ENCODE results near the gene NFIA.

DNA sequence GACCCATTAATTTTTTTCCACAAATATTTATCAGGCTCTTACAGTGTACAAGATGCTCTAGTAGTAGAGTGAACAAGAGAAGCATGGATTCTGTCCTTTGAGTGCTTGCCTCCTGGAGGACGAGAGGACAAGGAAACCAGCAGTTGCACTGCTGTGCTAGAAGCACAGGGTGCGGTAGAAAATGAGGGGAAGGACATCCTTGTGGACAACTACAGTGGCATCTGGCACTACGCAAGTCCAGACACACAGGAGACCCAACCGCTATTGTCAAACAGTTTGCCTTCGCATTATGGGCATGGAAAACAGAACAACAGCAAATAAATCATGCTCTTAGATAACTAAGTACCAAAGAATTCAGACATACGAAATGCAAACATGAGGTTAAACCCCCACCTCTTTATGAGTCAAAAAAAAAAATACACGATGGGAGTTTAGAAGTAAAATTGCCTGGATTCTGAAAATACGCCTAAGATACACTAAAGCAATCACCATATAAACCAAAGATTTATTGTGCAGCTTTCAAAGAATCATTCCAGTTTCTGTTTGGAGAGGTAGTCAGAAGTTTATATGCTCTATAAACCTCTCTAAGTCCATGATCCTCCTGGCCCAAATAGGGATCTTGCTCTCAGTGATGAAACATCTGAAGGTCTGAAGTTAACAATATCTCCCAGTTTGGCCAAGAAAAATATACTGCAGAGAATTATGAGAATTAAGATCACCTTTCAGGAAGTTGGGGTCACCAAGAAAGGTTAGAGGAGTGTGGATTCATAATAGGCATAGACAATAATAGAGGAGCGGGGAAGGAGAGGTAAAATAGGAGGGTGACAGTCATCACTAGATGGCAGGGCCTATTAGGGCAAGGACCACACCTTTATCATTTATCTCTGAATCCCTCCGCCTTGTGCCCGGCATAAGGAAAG lies 307.8 kb downstream of the NFIA start:
- no peak for TF ChIP-seq POLR2AphosphoS5 (IDR thresholded peaks at IDR 0.05; ENCODE audit: low read length)
- TF ChIP-seq, protein P1, sequence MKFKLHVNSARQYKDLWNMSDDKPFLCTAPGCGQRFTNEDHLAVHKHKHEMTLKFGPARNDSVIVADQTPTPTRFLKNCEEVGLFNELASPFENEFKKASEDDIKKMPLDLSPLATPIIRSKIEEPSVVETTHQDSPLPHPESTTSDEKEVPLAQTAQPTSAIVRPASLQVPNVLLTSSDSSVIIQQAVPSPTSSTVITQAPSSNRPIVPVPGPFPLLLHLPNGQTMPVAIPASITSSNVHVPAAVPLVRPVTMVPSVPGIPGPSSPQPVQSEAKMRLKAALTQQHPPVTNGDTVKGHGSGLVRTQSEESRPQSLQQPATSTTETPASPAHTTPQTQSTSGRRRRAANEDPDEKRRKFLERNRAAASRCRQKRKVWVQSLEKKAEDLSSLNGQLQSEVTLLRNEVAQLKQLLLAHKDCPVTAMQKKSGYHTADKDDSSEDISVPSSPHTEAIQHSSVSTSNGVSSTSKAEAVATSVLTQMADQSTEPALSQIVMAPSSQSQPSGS (IDR thresholded peaks at IDR 0.05; ENCODE audit: low read length) = no peak
- TF ChIP-seq, protein P2, sequence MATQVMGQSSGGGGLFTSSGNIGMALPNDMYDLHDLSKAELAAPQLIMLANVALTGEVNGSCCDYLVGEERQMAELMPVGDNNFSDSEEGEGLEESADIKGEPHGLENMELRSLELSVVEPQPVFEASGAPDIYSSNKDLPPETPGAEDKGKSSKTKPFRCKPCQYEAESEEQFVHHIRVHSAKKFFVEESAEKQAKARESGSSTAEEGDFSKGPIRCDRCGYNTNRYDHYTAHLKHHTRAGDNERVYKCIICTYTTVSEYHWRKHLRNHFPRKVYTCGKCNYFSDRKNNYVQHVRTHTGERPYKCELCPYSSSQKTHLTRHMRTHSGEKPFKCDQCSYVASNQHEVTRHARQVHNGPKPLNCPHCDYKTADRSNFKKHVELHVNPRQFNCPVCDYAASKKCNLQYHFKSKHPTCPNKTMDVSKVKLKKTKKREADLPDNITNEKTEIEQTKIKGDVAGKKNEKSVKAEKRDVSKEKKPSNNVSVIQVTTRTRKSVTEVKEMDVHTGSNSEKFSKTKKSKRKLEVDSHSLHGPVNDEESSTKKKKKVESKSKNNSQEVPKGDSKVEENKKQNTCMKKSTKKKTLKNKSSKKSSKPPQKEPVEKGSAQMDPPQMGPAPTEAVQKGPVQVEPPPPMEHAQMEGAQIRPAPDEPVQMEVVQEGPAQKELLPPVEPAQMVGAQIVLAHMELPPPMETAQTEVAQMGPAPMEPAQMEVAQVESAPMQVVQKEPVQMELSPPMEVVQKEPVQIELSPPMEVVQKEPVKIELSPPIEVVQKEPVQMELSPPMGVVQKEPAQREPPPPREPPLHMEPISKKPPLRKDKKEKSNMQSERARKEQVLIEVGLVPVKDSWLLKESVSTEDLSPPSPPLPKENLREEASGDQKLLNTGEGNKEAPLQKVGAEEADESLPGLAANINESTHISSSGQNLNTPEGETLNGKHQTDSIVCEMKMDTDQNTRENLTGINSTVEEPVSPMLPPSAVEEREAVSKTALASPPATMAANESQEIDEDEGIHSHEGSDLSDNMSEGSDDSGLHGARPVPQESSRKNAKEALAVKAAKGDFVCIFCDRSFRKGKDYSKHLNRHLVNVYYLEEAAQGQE (IDR thresholded peaks at IDR 0.05; ENCODE audit: low read depth, low read length) = no peak
- TF ChIP-seq, protein P3, sequence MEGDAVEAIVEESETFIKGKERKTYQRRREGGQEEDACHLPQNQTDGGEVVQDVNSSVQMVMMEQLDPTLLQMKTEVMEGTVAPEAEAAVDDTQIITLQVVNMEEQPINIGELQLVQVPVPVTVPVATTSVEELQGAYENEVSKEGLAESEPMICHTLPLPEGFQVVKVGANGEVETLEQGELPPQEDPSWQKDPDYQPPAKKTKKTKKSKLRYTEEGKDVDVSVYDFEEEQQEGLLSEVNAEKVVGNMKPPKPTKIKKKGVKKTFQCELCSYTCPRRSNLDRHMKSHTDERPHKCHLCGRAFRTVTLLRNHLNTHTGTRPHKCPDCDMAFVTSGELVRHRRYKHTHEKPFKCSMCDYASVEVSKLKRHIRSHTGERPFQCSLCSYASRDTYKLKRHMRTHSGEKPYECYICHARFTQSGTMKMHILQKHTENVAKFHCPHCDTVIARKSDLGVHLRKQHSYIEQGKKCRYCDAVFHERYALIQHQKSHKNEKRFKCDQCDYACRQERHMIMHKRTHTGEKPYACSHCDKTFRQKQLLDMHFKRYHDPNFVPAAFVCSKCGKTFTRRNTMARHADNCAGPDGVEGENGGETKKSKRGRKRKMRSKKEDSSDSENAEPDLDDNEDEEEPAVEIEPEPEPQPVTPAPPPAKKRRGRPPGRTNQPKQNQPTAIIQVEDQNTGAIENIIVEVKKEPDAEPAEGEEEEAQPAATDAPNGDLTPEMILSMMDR (IDR thresholded peaks at IDR 0.05 in 2 of 3, conservative IDR thresholded peaks at IDR 0.05 in 1 of 3; ENCODE audit: control insufficient read depth in 2 of 3, extremely low read depth in 1 of 3, insufficient read depth in 1 of 3, low read depth in 3 of 3, low read length in 3 of 3) = no peak
- no peak for TF ChIP-seq EP300 (IDR thresholded peaks at IDR 0.05; ENCODE audit: borderline replicate concordance in 1 of 2, control insufficient read depth in 1 of 2, low read depth in 2 of 2, low read length in 2 of 2)
- TF ChIP-seq, protein P4, sequence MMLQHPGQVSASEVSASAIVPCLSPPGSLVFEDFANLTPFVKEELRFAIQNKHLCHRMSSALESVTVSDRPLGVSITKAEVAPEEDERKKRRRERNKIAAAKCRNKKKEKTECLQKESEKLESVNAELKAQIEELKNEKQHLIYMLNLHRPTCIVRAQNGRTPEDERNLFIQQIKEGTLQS (IDR thresholded peaks at IDR 0.05; ENCODE audit: borderline replicate concordance, extremely low read depth, low read depth, low read length) = no peak
- no peak for TF ChIP-seq HDAC6 (IDR thresholded peaks at IDR 0.05; ENCODE audit: unreplicated experiment)
- no peak for TF ChIP-seq KDM1A (IDR thresholded peaks at IDR 0.05; ENCODE audit: borderline replicate concordance)
- no peak for TF ChIP-seq EZH2 (IDR thresholded peaks at IDR 0.05; ENCODE audit: borderline replicate concordance, control insufficient read depth, low read depth, low read length)

Data from GM12878 (cell line).